A549 (cell line): ENCODE results near the gene HOXB5. TPM values are rescaled to one million over a fixed set of nuclear protein-coding genes. Genes with fewer than 3 reads are reported as not detected.

Experiments used
- ATAC-seq, 2 experiments: fragments of 200-7000 bp in 1 of 2; fragments of >200 bp in 1 of 2; cut with Nextera tagmentation in 1 of 2; cut with Tn5 transposase in 1 of 2; 3 replicates each; pipeline versions ENCODE4 v1.8.0 to v1.9.1; 2018 to 2020; ENCODE audit warnings: mild to moderate bottlenecking in 1 of 2, moderate library complexity in 1 of 2
- CTCF ChIA-PET: fragments of 300-600 bp; sonication (Branson Sonifier 250); formaldehyde crosslinking; extraction: SDS; loops from one replicate; lab custom pipeline; 2021; ENCODE audit warnings: antibody characterized with exemption, inconsistent platforms; lab: Yijun Ruan, JAX
- POLR2A ChIA-PET: fragments of 350-600 bp; formaldehyde crosslinking; extraction: SDS; loops from one replicate; lab custom pipeline; 2021; ENCODE audit warnings: antibody characterized with exemption, inconsistent platforms; lab: Yijun Ruan, JAX
- DNase-seq, 2 experiments: peaks; one replicate each; pipeline versions ENCODE4 v3.0.0 to v3.0.0-alpha.2; 2011 to 2016; ENCODE audit warnings: low read depth in 1 of 2, low spot score in 1 of 2
- FAIRE-seq: peaks from 2 replicates; lab custom pipeline; 2011; peaks lifted over from hg19 to GRCh38; lab: Jason Lieb, UNC
- H3K27ac ChIP-seq, 2 experiments: fragments of >200 bp; sonication (Bioruptor Twin); formaldehyde crosslinking; 3 replicates each; pipeline ENCODE4 v1.5.1; 2016 to 2017
- H3K4me1 ChIP-seq: fragments of >200 bp; sonication (Bioruptor Twin); formaldehyde crosslinking; 3 replicates; pipeline ENCODE4 v1.6.1; 2016
- H3K4me2 ChIP-seq: fragments of >200 bp; sonication (Bioruptor Twin); formaldehyde crosslinking; 3 replicates; pipeline ENCODE4 v1.6.1; 2016
- H3K4me3 ChIP-seq: fragments of >200 bp; sonication (Bioruptor Twin); formaldehyde crosslinking; 3 replicates; pipeline ENCODE4 v1.5.1; 2016
- H3K9me3 ChIP-seq: fragments of >200 bp; sonication (Bioruptor Twin); formaldehyde crosslinking; 3 replicates; pipeline ENCODE4 v1.6.1; 2016
- BCL3 ChIP-seq: fragments of >200 bp; sonication (Bioruptor Twin); formaldehyde crosslinking; IDR thresholded peaks from 3 replicates; pipeline ENCODE4 v1.6.1; 2016
- CBX8 ChIP-seq: fragments of 200-600 bp; sonication (generic); IDR thresholded peaks from 2 replicates; pipeline ENCODE4 v1.6.1; 2016
- CEBPB ChIP-seq, 2 experiments: fragments of >200 bp in 1 of 2; sonication (Bioruptor Twin) in 1 of 2; formaldehyde crosslinking in 1 of 2; IDR thresholded peaks; 2 replicates each; pipeline ENCODE4 v1.6.1; 2012 to 2016
- CHD2 ChIP-seq: fragments of 150-350 bp; IDR thresholded peaks from 2 replicates; pipeline ENCODE4 v1.6.1; 2014; ENCODE audit warnings: low read length; ENCODE audit not compliant: partially characterized antibody
- EHF ChIP-seq: fragments of 250-450 bp; sonication (Bioruptor Pico); IDR thresholded peaks from 2 replicates; pipeline ENCODE4 v1.5.0; 2020; ENCODE audit warnings: mild to moderate bottlenecking
- EHMT2 ChIP-seq: fragments of 200-600 bp; sonication (generic); IDR thresholded peaks from 2 replicates; pipeline ENCODE4 v1.6.1; 2016; ENCODE audit warnings: antibody characterized with exemption, low read depth, mild to moderate bottlenecking, moderate library complexity
- FOSB ChIP-seq: fragments of 250-450 bp; sonication (Bioruptor Pico); IDR thresholded peaks from 2 replicates; pipeline ENCODE4 v1.5.0; 2020; ENCODE audit warnings: mild to moderate bottlenecking, moderate library complexity
- FOXS1 ChIP-seq: fragments of 250-450 bp; sonication (Bioruptor Pico); IDR thresholded peaks from 2 replicates; pipeline ENCODE4 v1.5.0; 2020; ENCODE audit warnings: mild to moderate bottlenecking, moderate library complexity
- HMGXB4 ChIP-seq: fragments of 250-450 bp; sonication (Bioruptor Pico); IDR thresholded peaks from 2 replicates; pipeline ENCODE4 v1.5.0; 2021; ENCODE audit warnings: mild to moderate bottlenecking, moderate library complexity, borderline replicate concordance
- HOXB5 ChIP-seq: fragments of 250-450 bp; sonication (Bioruptor Pico); IDR thresholded peaks from 2 replicates; pipeline ENCODE4 v1.5.0; 2020; ENCODE audit warnings: mild to moderate bottlenecking, moderate library complexity
- JUN ChIP-seq, 2 experiments: fragments of >200 bp; sonication (Bioruptor Twin); formaldehyde crosslinking; IDR thresholded peaks; 2 replicates in 1 of 2; 3 replicates in 1 of 2; pipeline ENCODE4 v1.6.1; 2016 to 2017
- JUNB ChIP-seq: fragments of >200 bp; sonication (Bioruptor Twin); formaldehyde crosslinking; IDR thresholded peaks from 2 replicates; pipeline ENCODE4 v1.6.1; 2016
- MAFK ChIP-seq: fragments of 450-650 bp; IDR thresholded peaks from 2 replicates; pipeline ENCODE4 v1.6.1; 2014; ENCODE audit not compliant: partially characterized antibody
- MAZ ChIP-seq: fragments of 150-350 bp; IDR thresholded peaks from 2 replicates; pipeline ENCODE4 v1.6.1; 2014; ENCODE audit warnings: antibody characterized with exemption, low read depth, low read length, borderline replicate concordance
- NR3C1 ChIP-seq: fragments of >200 bp; sonication (Bioruptor Twin); formaldehyde crosslinking; IDR thresholded peaks from 3 replicates; pipeline ENCODE4 v1.6.1; 2017
- POLR2A ChIP-seq: IDR thresholded peaks from 2 replicates; pipeline ENCODE4 v1.6.1; 2012; ENCODE audit warnings: mild to moderate bottlenecking, low read length
- POLR2AphosphoS2 ChIP-seq: conservative IDR thresholded peaks from 2 replicates; pipeline ENCODE4 v1.6.1; 2012; ENCODE audit warnings: low read length, improper control_type of control experiment, inconsistent platforms
- RAD21 ChIP-seq, 2 experiments: fragments of >200 bp in 1 of 2; sonication (Bioruptor Twin) in 1 of 2; formaldehyde crosslinking in 1 of 2; IDR thresholded peaks in 1 of 2; conservative IDR thresholded peaks in 1 of 2; 2 replicates in 1 of 2; 3 replicates in 1 of 2; pipeline ENCODE4 v1.6.1; 2012 to 2018; ENCODE audit warnings: inconsistent platforms in 1 of 2
- RARB ChIP-seq: fragments of 250-450 bp; sonication (Bioruptor Pico); IDR thresholded peaks from 2 replicates; pipeline ENCODE4 v1.8.0; 2021; ENCODE audit warnings: mild to moderate bottlenecking, moderate library complexity
- RNF2 ChIP-seq: fragments of 200-600 bp; sonication (generic); IDR thresholded peaks from 2 replicates; pipeline ENCODE4 v1.6.1; 2016; ENCODE audit warnings: low read depth, mild to moderate bottlenecking, antibody characterized with exemption, moderate library complexity, borderline replicate concordance
- SMC3 ChIP-seq: fragments of >200 bp; sonication (Bioruptor Twin); formaldehyde crosslinking; IDR thresholded peaks from 3 replicates; pipeline ENCODE4 v1.6.1; 2018; ENCODE audit warnings: inconsistent platforms
- SREBF2 ChIP-seq: fragments of 450-650 bp; IDR thresholded peaks from 2 replicates; pipeline ENCODE4 v1.6.1; 2014; ENCODE audit warnings: mild to moderate bottlenecking, moderate library complexity
- USF2 ChIP-seq: fragments of 450-650 bp; IDR thresholded peaks from 2 replicates; pipeline ENCODE4 v1.6.1; 2014; ENCODE audit warnings: antibody characterized with exemption
- ZFP36 ChIP-seq: fragments of 450-650 bp; IDR thresholded peaks from 2 replicates; pipeline ENCODE4 v1.6.1; 2014; ENCODE audit warnings: borderline replicate concordance; ENCODE audit not compliant: partially characterized antibody
- ZNF302 ChIP-seq: fragments of 250-450 bp; sonication (Bioruptor Pico); IDR thresholded peaks from 2 replicates; pipeline ENCODE4 v1.9.0; 2021; ENCODE audit warnings: inconsistent platforms, mild to moderate bottlenecking, moderate library complexity
- WGBS: methylation state at CpG from one replicate; pipeline ENCODE4 v1.1.6; 2017; ENCODE audit errors: missing lambda C conversion rate; 5-methylcytosine and 5-hydroxymethylcytosine counted together
- polyA plus RNA-seq, 4 experiments: library from polyadenylated mRNA; depleted of rRNA in 3 of 4; stranded (reverse); fragments of >200 nt; fragmentation: RNase III in 1 of 4; extraction: RNeasy Plus Mini Kit Qiagen cat#74134 plus additional on column Dnase treatment in 1 of 4; gene quantifications; 2 replicates in 3 of 4; 3 replicates in 1 of 4; pipeline ENCODE4 v1.2.3, GENCODE V29; 2011 to 2017
- TF ChIP-seq, protein P1 (sequence below): IDR thresholded peaks from 2 replicates; pipeline ENCODE4 v1.6.1; 2012

HOXB5 gene
- polyA plus RNA-seq, 2 of the 4 experiments (the other 2 are of a cell fraction), result 2.5 to 3.0 TPM

- no peak for TF ChIP-seq EHMT2
- TF ChIP-seq CEBPB (IDR thresholded peaks at IDR 0.05), result no peak
- TF ChIP-seq RNF2, result no peak
- no peak for TF ChIP-seq JUNB
- TF ChIP-seq, protein P1, sequence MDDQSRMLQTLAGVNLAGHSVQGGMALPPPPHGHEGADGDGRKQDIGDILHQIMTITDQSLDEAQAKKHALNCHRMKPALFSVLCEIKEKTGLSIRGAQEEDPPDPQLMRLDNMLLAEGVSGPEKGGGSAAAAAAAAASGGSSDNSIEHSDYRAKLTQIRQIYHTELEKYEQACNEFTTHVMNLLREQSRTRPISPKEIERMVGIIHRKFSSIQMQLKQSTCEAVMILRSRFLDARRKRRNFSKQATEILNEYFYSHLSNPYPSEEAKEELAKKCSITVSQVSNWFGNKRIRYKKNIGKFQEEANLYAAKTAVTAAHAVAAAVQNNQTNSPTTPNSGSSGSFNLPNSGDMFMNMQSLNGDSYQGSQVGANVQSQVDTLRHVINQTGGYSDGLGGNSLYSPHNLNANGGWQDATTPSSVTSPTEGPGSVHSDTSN, result no peak
- no peak for TF ChIP-seq NR3C1
- 0 out of 3 replicates have a peak, but pooled peaks have one; percentile 52 for TF ChIP-seq BCL3
- no peak for TF ChIP-seq FOSB (CRISPR knock-in tag)
- peak; percentile 43 for TF ChIP-seq POLR2A
- TF ChIP-seq SMC3, result peak; percentile 13; the same call in 2 of the 3 replicates
- TF ChIP-seq ZFP36, result no peak
- TF ChIP-seq POLR2AphosphoS2, result no peak
- TF ChIP-seq EHF (CRISPR knock-in tag), result no peak
- peak in 1 of 2 experiments; percentile 50; a peak in 2 of 5 replicates for TF ChIP-seq JUN (IDR thresholded peaks at IDR 0.05)
These were observed 50.3 kb downstream of the HOXB5 start (continued) for GRCh38 chr17:48543107-48543853.

GRCh38 chr17:48542698-48543106 is 50.9 kb downstream of the HOXB5 start:
- FAIRE-seq, result no peak
- 31% methylated on average over 12 of the region's 12 CpGs for WGBS

More at GRCh38 chr17:48542698-48543106, 50.9 kb downstream of the HOXB5 start:
- ChIA-PET CTCF (interaction anchor here (0.8 to 1.6 kb wide), 3 partner anchors 34 to 192 kb away, joined by 3 read pairs; no protein-coding TSS in a partner anchor), POLR2A (interaction anchor here (2.1 kb wide), 1 partner anchor 13 kb away, joined by 10 read pairs; no protein-coding TSS in a partner anchor)
- Histone ChIP-seq H3K9me3 (no peaks in the 10 kb centered on the region), H3K4me2 (peak overlapping the region; percentile 76), H3K4me3 (peak overlapping the region; percentile 44), H3K4me1 (peaks cover 15% of the 10 kb centered on the region; the same call in 2 of the 3 replicates), H3K27ac (peak overlapping the region; percentile 70 to 89)
- no peak for DNase-seq
- peak; percentile 28 to 35; a peak in 4 of 6 replicates for ATAC-seq
- TF ChIP-seq USF2 (no peak), MAFK (no peak), RARB (CRISPR knock-in tag) (no peak), CBX8 (no peak), HMGXB4 (CRISPR knock-in tag) (no peak), CHD2 (no peak), BCL3 (no peak), MAZ (no peak), ZNF302 (no peak), FOXS1 (no peak), FOSB (CRISPR knock-in tag) (no peak), RAD21 (conservative IDR thresholded peaks at IDR 0.05 in 1 of 2, IDR thresholded peaks at IDR 0.05 in 1 of 2) (no peak), HOXB5 (CRISPR knock-in tag) (no peak), SREBF2 (no peak), POLR2AphosphoS2 (no peak)
